GM13976 (cell line): Measurements from ENCODE around the gene CUL9.

Experiments
- DNase-seq: peaks from one replicate; pipeline ENCODE4 v3.0.0; 2012; ENCODE audit warnings: low spot score
- in situ Hi-C: fragments of 300-500 bp; cut with MboI; formaldehyde crosslinking; loops from one replicate; pipeline ENCODE4 v1.12.0; 2022; ENCODE audit warnings: low sequenced_read_pairs, mixed read lengths, inconsistent platforms; ENCODE audit not compliant: unreplicated experiment
- TF ChIP-seq, protein P1 (sequence below): IDR thresholded peaks from 2 replicates; pipeline ENCODE4 v1.5.1; 2012; ENCODE audit warnings: borderline replicate concordance, mild to moderate bottlenecking; ENCODE audit not compliant: insufficient read depth; ENCODE audit errors: extremely low read depth, missing control alignments, control extremely low read depth

Gene CUL9

GRCh38 chr6:43239054-43239453 lies 57.1 kb downstream of the CUL9 start:
- no peak for DNase-seq
- TF ChIP-seq, protein P1, sequence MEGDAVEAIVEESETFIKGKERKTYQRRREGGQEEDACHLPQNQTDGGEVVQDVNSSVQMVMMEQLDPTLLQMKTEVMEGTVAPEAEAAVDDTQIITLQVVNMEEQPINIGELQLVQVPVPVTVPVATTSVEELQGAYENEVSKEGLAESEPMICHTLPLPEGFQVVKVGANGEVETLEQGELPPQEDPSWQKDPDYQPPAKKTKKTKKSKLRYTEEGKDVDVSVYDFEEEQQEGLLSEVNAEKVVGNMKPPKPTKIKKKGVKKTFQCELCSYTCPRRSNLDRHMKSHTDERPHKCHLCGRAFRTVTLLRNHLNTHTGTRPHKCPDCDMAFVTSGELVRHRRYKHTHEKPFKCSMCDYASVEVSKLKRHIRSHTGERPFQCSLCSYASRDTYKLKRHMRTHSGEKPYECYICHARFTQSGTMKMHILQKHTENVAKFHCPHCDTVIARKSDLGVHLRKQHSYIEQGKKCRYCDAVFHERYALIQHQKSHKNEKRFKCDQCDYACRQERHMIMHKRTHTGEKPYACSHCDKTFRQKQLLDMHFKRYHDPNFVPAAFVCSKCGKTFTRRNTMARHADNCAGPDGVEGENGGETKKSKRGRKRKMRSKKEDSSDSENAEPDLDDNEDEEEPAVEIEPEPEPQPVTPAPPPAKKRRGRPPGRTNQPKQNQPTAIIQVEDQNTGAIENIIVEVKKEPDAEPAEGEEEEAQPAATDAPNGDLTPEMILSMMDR: no peak
- in situ Hi-C loops: no loop called here

GRCh38 chr6:43240950-43241349 lies 59.0 kb downstream of the CUL9 start:
- in situ Hi-C loops: no loop called here
- TF ChIP-seq, protein P1: no peak
- no peak for DNase-seq

DNA sequence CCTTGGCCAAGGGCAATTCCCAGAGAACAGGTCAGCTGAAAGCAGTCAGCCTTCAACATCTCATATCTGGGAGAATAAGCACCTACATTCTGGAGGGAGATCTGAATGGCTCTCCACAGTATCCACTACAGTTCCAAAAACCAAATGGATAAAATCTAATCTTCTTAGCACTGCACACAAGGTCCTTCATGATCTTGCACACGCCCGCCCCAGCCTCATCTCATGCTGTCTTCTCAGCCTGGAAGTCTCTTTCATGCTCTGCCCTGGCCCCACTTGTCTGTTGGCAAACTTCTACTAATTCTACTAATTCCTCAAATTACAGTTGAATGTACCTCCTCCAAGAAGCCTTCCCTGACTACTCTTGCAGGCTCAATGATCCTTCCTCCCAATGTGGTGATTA lies 59.5 kb downstream of the CUL9 start:
- no peak for DNase-seq
- in situ Hi-C loops: no loop called here
- TF ChIP-seq, protein P1: no peak

- no peak for DNase-seq
- in situ Hi-C loops: no loop called here
Measured at GRCh38 chr6:43242908-43243663, 61.1 kb downstream of the CUL9 start, which contains the start of gene TTBK1. TSS of gene TTBK1 (plus strand) at chr6:43243481. CDS start at chr6:43246661, 3,180 bp downstream.

DNA sequence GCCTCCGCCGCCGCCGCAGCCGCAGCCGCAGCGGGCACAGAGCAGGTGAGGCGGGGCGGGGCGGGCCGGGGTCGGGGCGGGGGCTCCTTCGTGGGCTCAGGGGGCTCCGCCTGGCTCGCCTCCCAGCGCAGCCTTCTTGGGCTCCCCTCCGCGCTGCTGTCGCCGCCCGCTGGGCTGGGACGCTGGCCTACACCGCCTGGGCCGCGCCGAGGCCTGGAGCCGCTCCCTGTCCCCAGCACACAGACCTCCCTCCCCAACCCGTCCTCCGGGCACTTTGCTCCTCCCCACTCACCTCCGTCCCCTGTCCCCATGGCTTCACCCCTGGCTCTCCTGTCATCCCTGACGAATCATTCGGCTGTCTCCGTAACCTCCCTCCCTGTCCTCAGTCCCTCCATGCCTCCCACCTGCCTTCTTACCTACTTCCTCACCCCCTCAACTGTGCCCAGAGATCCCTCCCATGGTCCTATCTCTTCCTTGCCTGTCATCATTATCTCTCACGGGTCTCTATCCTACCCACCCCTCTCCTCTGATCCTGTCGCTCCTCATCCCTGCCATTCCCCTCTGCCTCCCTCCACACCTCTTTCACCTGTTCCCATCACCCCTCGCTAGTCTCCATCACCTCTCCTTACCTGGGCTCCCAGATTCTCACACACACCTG lies 61.8 kb downstream of the CUL9 start:
- TF ChIP-seq, protein P1: no peak
- in situ Hi-C loops: no loop called here
- DNase-seq: no peak

More at GRCh38 chr6:43242908-43243663, 61.1 kb downstream of the CUL9 start, which contains the start of gene TTBK1:
- TF ChIP-seq, protein P1: no peak

DNA sequence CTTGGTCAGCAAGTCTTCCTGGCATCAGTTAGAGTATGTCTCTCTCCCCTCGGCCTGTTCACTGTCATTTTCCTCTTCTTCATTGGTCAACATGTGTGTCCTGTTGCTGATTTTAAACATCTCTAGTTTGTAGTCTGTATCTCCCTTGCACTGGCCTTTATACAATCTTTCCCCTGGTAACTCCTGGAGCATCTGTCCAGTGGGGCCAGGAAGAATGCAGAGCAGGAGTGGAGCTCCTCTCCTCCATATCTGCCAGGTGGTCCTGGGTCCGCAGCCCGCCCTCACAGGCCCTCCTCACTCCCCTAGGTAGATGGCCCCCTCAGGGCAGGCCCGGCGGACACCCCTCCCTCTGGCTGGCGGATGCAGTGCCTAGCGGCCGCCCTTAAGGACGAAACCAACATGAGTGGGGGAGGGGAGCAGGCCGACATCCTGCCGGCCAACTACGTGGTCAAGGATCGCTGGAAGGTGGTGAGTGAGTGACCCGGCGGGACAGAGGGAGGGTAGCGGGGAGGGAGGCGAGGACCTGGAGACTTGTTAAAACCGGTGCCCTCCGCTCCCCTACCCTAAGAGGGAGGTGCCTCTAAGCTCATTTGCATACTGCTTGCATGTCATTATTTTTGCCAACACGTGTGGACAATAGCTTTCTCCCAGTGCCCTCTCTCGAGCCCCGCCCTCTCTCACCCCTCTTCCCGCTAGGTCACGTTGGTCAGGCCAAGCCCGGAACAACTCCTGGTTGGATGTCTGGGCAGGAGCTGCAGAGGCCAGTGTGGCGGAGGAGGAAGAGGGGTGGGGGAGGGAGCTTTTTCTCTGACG lies 64.5 kb downstream of the CUL9 start:
- peak; percentile 73 for DNase-seq
- in situ Hi-C loops: no loop called here
- TF ChIP-seq, protein P1: no peak
